ENCODE results near the gene FNDC8.
"Not testable (repeated sequence)": the region's sequence is repeated elsewhere in the genome, so short reads cannot be mapped to it uniquely, and the experiment has no call there.

Gene FNDC8

GRCh38 chr17:35095741-35096140 lies 25.7 kb upstream of the FNDC8 start:
- no peak for DNase-seq (ENCODE audit: low read depth)

GRCh38 chr17:35097776-35098175 lies 23.6 kb upstream of the FNDC8 start:
- no peak for DNase-seq (ENCODE audit: low read depth)

- DNase-seq (ENCODE audit: low read depth) = no peak
Observed at GRCh38 chr17:35099908-35100307, 21.5 kb upstream of the FNDC8 start.

GRCh38 chr17:35101036-35101435 lies 20.4 kb upstream of the FNDC8 start:
- DNase-seq (ENCODE audit: low read depth) = no peak

- DNase-seq (ENCODE audit: low read depth) = no peak
Observed at GRCh38 chr17:35101725-35102124, 19.7 kb upstream of the FNDC8 start.

- no peak for DNase-seq (ENCODE audit: low read depth)
Observed at GRCh38 chr17:35103271-35103670, 18.1 kb upstream of the FNDC8 start.

GRCh38 chr17:35104844-35105450 lies 16.5 kb upstream of the FNDC8 start:
- DNase-seq (ENCODE audit: low read depth) = no peak

GRCh38 chr17:35110791-35111190 lies 10.6 kb upstream of the FNDC8 start:
- DNase-seq (ENCODE audit: low read depth) = not testable (repeated sequence)

- DNase-seq (ENCODE audit: low read depth) = no peak
Observed at GRCh38 chr17:35116845-35117244, 4.6 kb upstream of the FNDC8 start.

GRCh38 chr17:35117984-35118383 lies 3.4 kb upstream of the FNDC8 start:
- peak; percentile 25 for DNase-seq (ENCODE audit: low read depth)

GRCh38 chr17:35119370-35120165 lies 1.8 kb upstream of the FNDC8 start, which contains the start of gene RAD51D:
Gene RAD51D, minus strand, starts transcription at chr17:35119860. Its CDS starts 247 bp downstream, at chr17:35119613.
- peak; percentile 18 for DNase-seq (ENCODE audit: low read depth)

GRCh38 chr17:35127751-35128514 lies 6.5 kb downstream of the FNDC8 start:
- peak; percentile 72 for DNase-seq (ENCODE audit: low read depth)

- peak; percentile 9 for DNase-seq (ENCODE audit: low read depth)
Observed at GRCh38 chr17:35129154-35129972, 7.9 kb downstream of the FNDC8 start.

GRCh38 chr17:35129973-35130351 lies 8.5 kb downstream of the FNDC8 start:
- no peak for DNase-seq (ENCODE audit: low read depth)

- no peak for DNase-seq (ENCODE audit: low read depth)
Observed at GRCh38 chr17:35130392-35130791, 9.0 kb downstream of the FNDC8 start.

GRCh38 chr17:35132099-35132498 lies 10.7 kb downstream of the FNDC8 start:
- DNase-seq (ENCODE audit: low read depth) = no peak

GRCh38 chr17:35132816-35133550 lies 11.6 kb downstream of the FNDC8 start:
- DNase-seq (ENCODE audit: low read depth) = no peak

GRCh38 chr17:35135322-35135721 lies 13.9 kb downstream of the FNDC8 start:
- no peak for DNase-seq (ENCODE audit: low read depth)

GRCh38 chr17:35138218-35138617 lies 16.8 kb downstream of the FNDC8 start:
- no peak for DNase-seq (ENCODE audit: low read depth)

GRCh38 chr17:35141681-35142466 lies 20.5 kb downstream of the FNDC8 start, which contains the start of gene NLE1:
Gene NLE1, minus strand, starts transcription at chr17:35142303. Its CDS starts 28 bp downstream, at chr17:35142275.
- DNase-seq (ENCODE audit: low read depth) = peak; percentile 54

Data from stromal cell of bone marrow (primary cell).